ENCODE data around the gene MIB2. TPM values are rescaled to one million over a fixed set of nuclear protein-coding genes. Genes with fewer than 3 reads are reported as not detected.

Gene MIB2
- total and polyA plus RNA-seq, 2 donors (not counting 1 experiment from before 2014, with no cell fraction given), result 7.1 to 74.3 TPM

GRCh38 chr1:1617925-1618324 lies 2.6 kb downstream of the MIB2 start:
- H3K4me1 ChIP-seq (ENCODE audit: control insufficient read depth, extremely low read depth, insufficient read depth, low read length), result peaks cover 10% of the 10 kb centered on the region
- TF ChIP-seq EZH2 (IDR thresholded peaks at IDR 0.05; ENCODE audit: low read length, missing control alignments), result no peak

GRCh38 chr1:1618396-1619068 lies 3.2 kb downstream of the MIB2 start:
- peaks cover 20% of the 10 kb centered on the region for H3K79me2 ChIP-seq (ENCODE audit: control insufficient read depth, insufficient read depth, low read length)

More at GRCh38 chr1:1617925-1618324, 2.6 kb downstream of the MIB2 start:
- Histone ChIP-seq H3K27me3 (ENCODE audit: control insufficient read depth, insufficient read depth, low read length) (no peaks in the 10 kb centered on the region), H3K27ac (ENCODE audit: insufficient read depth, low read length) (no peak overlapping the region), H3K4me3 (replicated peaks in 1 of 4; ENCODE audit: control extremely low read depth in 1 of 4, insufficient read depth in 1 of 4, low read depth in 3 of 4, low read length in 4 of 4) (no peak overlapping the region), H4K20me1 (ENCODE audit: control insufficient read depth, extremely low read depth, insufficient read depth, low read length) (no peaks in the 10 kb centered on the region), H3K79me2 (ENCODE audit: control insufficient read depth, insufficient read depth, low read length) (peaks cover 20% of the 10 kb centered on the region), H2AFZ (ENCODE audit: low read length) (no peak overlapping the region), H3K9me3 (ENCODE audit: control insufficient read depth, insufficient read depth, low read depth, low read length) (no peaks in the 10 kb centered on the region), H3K4me2 (ENCODE audit: extremely low read depth, insufficient read depth, low read length) (no peak overlapping the region), H3K36me3 (ENCODE audit: control insufficient read depth, insufficient read depth, low read length) (peaks cover 4% of the 10 kb centered on the region), H3K9ac (ENCODE audit: insufficient read depth, low read length) (no peak overlapping the region)
- no peak for DNase-seq (ENCODE audit: low read depth in 2 of 2)

GRCh38 chr1:1619917-1620361 lies 4.6 kb downstream of the MIB2 start:
- peak in 1 of 2 donors; percentile 31 for TF ChIP-seq CTCF (conservative IDR thresholded peaks at IDR 0.05 in 1 of 2, IDR thresholded peaks at IDR 0.05 in 1 of 2; ENCODE audit: low read depth in 1 of 2, low read length in 2 of 2)
- TF ChIP-seq EZH2 (IDR thresholded peaks at IDR 0.05; ENCODE audit: low read length, missing control alignments), result no peak
- H3K4me3 ChIP-seq (replicated peaks in 1 of 4; ENCODE audit: control extremely low read depth in 1 of 4, insufficient read depth in 1 of 4, low read depth in 3 of 4, low read length in 4 of 4), result no peak overlapping the region
- H3K9me3 ChIP-seq (ENCODE audit: control insufficient read depth, insufficient read depth, low read depth, low read length), result no peaks in the 10 kb centered on the region
- peaks cover 12% of the 10 kb centered on the region for H3K79me2 ChIP-seq (ENCODE audit: control insufficient read depth, insufficient read depth, low read length)
- DNase-seq (ENCODE audit: low read depth in 2 of 2), result no peak
- peaks cover 5% of the 10 kb centered on the region for H3K36me3 ChIP-seq (ENCODE audit: control insufficient read depth, insufficient read depth, low read length)
- peaks cover 4% of the 10 kb centered on the region for H3K4me1 ChIP-seq (ENCODE audit: control insufficient read depth, extremely low read depth, insufficient read depth, low read length)
- H3K4me2 ChIP-seq (ENCODE audit: extremely low read depth, insufficient read depth, low read length), result no peak overlapping the region
- no peak overlapping the region for H3K27ac ChIP-seq (ENCODE audit: insufficient read depth, low read length)
- H4K20me1 ChIP-seq (ENCODE audit: control insufficient read depth, extremely low read depth, insufficient read depth, low read length), result no peaks in the 10 kb centered on the region
- no peak overlapping the region for H3K9ac ChIP-seq (ENCODE audit: insufficient read depth, low read length)
- no peaks in the 10 kb centered on the region for H3K27me3 ChIP-seq (ENCODE audit: control insufficient read depth, insufficient read depth, low read length)
- no peak overlapping the region for H2AFZ ChIP-seq (ENCODE audit: low read length)

More at GRCh38 chr1:1618396-1619068, 3.2 kb downstream of the MIB2 start:
- H3K4me2 ChIP-seq (ENCODE audit: extremely low read depth, insufficient read depth, low read length), result no peak overlapping the region
- peaks cover 4% of the 10 kb centered on the region for H3K36me3 ChIP-seq (ENCODE audit: control insufficient read depth, insufficient read depth, low read length)
- H3K9me3 ChIP-seq (ENCODE audit: control insufficient read depth, insufficient read depth, low read depth, low read length), result no peaks in the 10 kb centered on the region
- no peak overlapping the region for H3K9ac ChIP-seq (ENCODE audit: insufficient read depth, low read length)
- H3K4me3 ChIP-seq (replicated peaks in 1 of 4; ENCODE audit: control extremely low read depth in 1 of 4, insufficient read depth in 1 of 4, low read depth in 3 of 4, low read length in 4 of 4), result no peak overlapping the region
- peaks cover 10% of the 10 kb centered on the region for H3K4me1 ChIP-seq (ENCODE audit: control insufficient read depth, extremely low read depth, insufficient read depth, low read length)
- H3K27me3 ChIP-seq (ENCODE audit: control insufficient read depth, insufficient read depth, low read length), result no peaks in the 10 kb centered on the region
- no peak overlapping the region for H3K27ac ChIP-seq (ENCODE audit: insufficient read depth, low read length)
- TF ChIP-seq CTCF (conservative IDR thresholded peaks at IDR 0.05 in 1 of 2, IDR thresholded peaks at IDR 0.05 in 1 of 2; ENCODE audit: low read depth in 1 of 2, low read length in 2 of 2) (no peak), EZH2 (IDR thresholded peaks at IDR 0.05; ENCODE audit: low read length, missing control alignments) (no peak)
- no peak for DNase-seq (ENCODE audit: low read depth in 2 of 2)
- H4K20me1 ChIP-seq (ENCODE audit: control insufficient read depth, extremely low read depth, insufficient read depth, low read length), result no peaks in the 10 kb centered on the region
- no peak overlapping the region for H2AFZ ChIP-seq (ENCODE audit: low read length)
